Esophagus (tissue), 2 donors: Measurements from ENCODE around the gene PCDHGA11. TPM values are rescaled to one million over a fixed set of nuclear protein-coding genes. Genes with fewer than 3 reads are reported as not detected.
A peak's percentile ranks its signal among the peaks of the same experiment; 100 is the strongest.
"Not testable (repeated sequence)": the region's sequence is repeated elsewhere in the genome, so short reads cannot be mapped to it uniquely, and the experiment has no call there.

Experiments
- H3K27ac ChIP-seq, 2 donors: one replicate each; pipeline ENCODE4 v1.5.1; 2013; ENCODE audit warnings: low read depth in 2 of 2, mild to moderate bottlenecking in 2 of 2, inconsistent platforms in 1 of 2, low read length in 1 of 2, moderate library complexity in 1 of 2
- H3K27me3 ChIP-seq, 2 donors: one replicate each; pipeline ENCODE4 v1.6.1; 2013; ENCODE audit warnings: low read length in 2 of 2, control low read depth in 1 of 2, mild to moderate bottlenecking in 1 of 2; ENCODE audit not compliant: insufficient read depth in 2 of 2, control insufficient read depth in 1 of 2
- H3K36me3 ChIP-seq, 2 donors: one replicate each; pipeline ENCODE4 v1.6.1; 2013; ENCODE audit warnings: low read length in 1 of 2; ENCODE audit not compliant: control insufficient read depth in 2 of 2, insufficient read depth in 2 of 2
- H3K4me1 ChIP-seq, 2 donors: one replicate each; pipeline ENCODE4 v1.6.1; 2013; ENCODE audit warnings: low read length in 1 of 2; ENCODE audit not compliant: control insufficient read depth in 2 of 2, insufficient read depth in 2 of 2
- H3K4me3 ChIP-seq, 2 donors: one replicate each; pipeline ENCODE4 v1.5.1; 2013; ENCODE audit warnings: low read length in 2 of 2, mild to moderate bottlenecking in 2 of 2, low read depth in 1 of 2, moderate library complexity in 1 of 2
- H3K9me3 ChIP-seq, 2 donors: one replicate each; pipeline ENCODE4 v1.6.1; 2013; ENCODE audit warnings: mild to moderate bottlenecking in 2 of 2, low read depth in 1 of 2, low read length in 1 of 2, moderate library complexity in 1 of 2; ENCODE audit not compliant: control insufficient read depth in 2 of 2, insufficient read depth in 1 of 2
- WGBS, 2 donors: extraction: QIAGEN DNeasy Blood & Tissue Kit; methylation state at CpG; one replicate each; pipeline ENCODE4 v1.1.7; 2013; 5-methylcytosine and 5-hydroxymethylcytosine counted together
- polyA plus RNA-seq, 2 donors: library from polyadenylated mRNA; stranded (reverse); fragments of 200-250 nt; gene quantifications; one replicate each; pipeline ENCODE4 v1.2.3, GENCODE V29; 2013
- donor health status: healthy with polysubstance abuse.
- donor health status: Bipolar disorder and iron deficiency.

Gene PCDHGA11
- polyA plus RNA-seq, 2 donors: 0.44 to 0.75 TPM

GRCh38 chr5:141431286-141431685 is 10.4 kb downstream of the PCDHGA11 start:
- H3K4me3 ChIP-seq: peak overlapping the region in 1 of 2 donors; percentile 9
- WGBS, 2 donors: 20 to 24% methylated on average over 37 of the region's 37 CpGs

DNA sequence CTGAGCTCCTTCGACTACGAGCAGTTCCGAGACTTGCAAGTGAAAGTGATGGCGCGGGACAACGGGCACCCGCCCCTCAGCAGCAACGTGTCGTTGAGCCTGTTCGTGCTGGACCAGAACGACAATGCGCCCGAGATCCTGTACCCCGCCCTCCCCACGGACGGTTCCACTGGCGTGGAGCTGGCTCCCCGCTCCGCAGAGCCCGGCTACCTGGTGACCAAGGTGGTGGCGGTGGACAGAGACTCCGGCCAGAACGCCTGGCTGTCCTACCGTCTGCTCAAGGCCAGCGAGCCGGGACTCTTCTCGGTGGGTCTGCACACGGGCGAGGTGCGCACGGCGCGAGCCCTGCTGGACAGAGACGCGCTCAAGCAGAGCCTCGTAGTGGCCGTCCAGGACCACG is 11.5 kb downstream of the PCDHGA11 start:
- not testable (repeated sequence) for H3K27ac ChIP-seq, H3K36me3 ChIP-seq, H3K4me1 ChIP-seq, H3K4me3 ChIP-seq, H3K27me3 ChIP-seq
- WGBS, 2 donors: 35 to 47% methylated on average over 33 to 38 of the region's 38 CpGs
- H3K9me3 ChIP-seq: peaks cover 29 to 35% of the 10 kb centered on the region in 2 donors

More at GRCh38 chr5:141431286-141431685, 10.4 kb downstream of the PCDHGA11 start:
- Histone ChIP-seq H3K27ac (no peak overlapping the region), H3K36me3 (no peaks in the 10 kb centered on the region), H3K9me3 (peaks cover 33 to 41% of the 10 kb centered on the region in 2 donors), H3K4me1 (no peaks in the 10 kb centered on the region), H3K27me3 (peaks cover 0 to 2% of the 10 kb centered on the region in 2 donors)

DNA sequence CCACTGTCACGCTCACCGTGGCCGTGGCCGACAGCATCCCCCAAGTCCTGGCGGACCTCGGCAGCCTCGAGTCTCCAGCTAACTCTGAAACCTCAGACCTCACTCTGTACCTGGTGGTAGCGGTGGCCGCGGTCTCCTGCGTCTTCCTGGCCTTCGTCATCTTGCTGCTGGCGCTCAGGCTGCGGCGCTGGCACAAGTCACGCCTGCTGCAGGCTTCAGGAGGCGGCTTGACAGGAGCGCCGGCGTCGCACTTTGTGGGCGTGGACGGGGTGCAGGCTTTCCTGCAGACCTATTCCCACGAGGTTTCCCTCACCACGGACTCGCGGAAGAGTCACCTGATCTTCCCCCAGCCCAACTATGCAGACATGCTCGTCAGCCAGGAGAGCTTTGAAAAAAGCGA is 11.9 kb downstream of the PCDHGA11 start:
- not testable (repeated sequence) for H3K27me3 ChIP-seq, H3K4me3 ChIP-seq, H3K27ac ChIP-seq, H3K36me3 ChIP-seq, H3K4me1 ChIP-seq
- WGBS, 2 donors: 29 to 30% methylated on average over 22 to 29 of the region's 29 CpGs
- H3K9me3 ChIP-seq: peaks cover 25 to 30% of the 10 kb centered on the region in 2 donors

DNA sequence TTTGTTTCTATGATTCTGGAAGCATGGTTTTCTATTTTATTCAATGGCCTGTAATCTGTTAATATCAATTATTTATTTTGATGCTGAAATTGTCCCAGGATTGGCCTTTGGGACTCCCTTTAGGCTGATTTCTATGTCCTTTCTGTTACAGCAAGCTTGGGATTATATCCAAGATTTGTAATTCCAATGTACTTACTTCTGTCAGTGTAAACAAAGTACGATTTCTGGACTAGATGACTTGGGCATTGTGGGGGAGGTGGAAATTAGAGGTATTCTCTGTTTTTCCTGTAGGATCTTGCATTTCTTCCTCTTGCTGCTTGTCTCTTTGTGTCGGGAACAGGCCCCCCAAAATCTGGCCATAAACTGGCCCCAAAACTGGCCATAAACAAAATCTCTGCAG is 13.2 kb downstream of the PCDHGA11 start:
- Histone ChIP-seq H3K27me3 (peaks cover 0 to 2% of the 10 kb centered on the region in 2 donors), H3K36me3 (no peaks in the 10 kb centered on the region), H3K4me1 (no peaks in the 10 kb centered on the region), H3K9me3 (peaks cover 19 to 24% of the 10 kb centered on the region in 2 donors), H3K4me3 (no peak overlapping the region), H3K27ac (no peak overlapping the region)
- 73 to 76% methylated on average over 2 of the region's 2 CpGs for WGBS, 2 donors

- Histone ChIP-seq H3K4me3 (no peak overlapping the region), H3K27me3 (no peaks in the 10 kb centered on the region), H3K36me3 (no peaks in the 10 kb centered on the region), H3K9me3 (peaks cover 13 to 23% of the 10 kb centered on the region in 2 donors), H3K4me1 (no peaks in the 10 kb centered on the region), H3K27ac (no peak overlapping the region)
- 83 to 89% methylated on average over 2 of the region's 2 CpGs for WGBS, 2 donors
These were observed 16.4 kb downstream of the PCDHGA11 start for GRCh38 chr5:141437221-141437620.

DNA sequence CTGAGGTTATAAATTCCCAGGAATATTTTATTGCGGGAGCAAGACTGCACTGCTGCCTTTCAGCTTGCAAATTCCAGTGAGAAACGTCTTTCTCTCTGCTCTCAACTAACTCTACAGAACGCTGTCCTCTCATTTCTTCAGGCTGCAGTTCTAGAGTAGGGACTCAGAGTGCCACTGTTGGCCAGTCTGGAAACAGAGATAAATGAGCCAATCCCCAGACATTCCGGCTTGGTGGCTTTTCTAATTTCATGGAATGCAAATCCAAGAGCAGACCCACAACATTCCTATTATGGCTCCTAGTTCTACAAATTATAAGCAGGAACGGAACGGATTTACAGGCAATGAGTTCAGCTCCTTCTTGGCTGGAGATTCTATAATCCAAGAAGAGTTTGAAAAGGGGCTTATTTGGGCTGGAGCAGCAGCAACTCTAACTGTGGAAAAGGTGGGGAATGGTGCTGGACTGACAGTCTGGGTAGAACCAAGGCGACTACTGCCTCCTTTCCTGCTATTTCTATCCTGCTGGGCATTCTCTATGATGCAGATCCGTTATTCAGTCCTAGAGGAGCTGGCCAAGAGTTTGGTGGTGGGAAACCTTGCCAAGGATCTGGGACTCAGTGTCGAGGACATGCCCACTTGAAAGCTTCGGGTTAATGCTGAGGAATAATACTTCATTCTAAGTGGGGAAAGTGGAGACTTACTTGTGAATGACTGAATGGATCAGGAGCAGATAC is 18.7 kb downstream of the PCDHGA11 start:
- H3K9me3 ChIP-seq: peaks cover 10 to 16% of the 10 kb centered on the region in 2 donors
- H3K27me3 ChIP-seq: no peaks in the 10 kb centered on the region
- H3K4me3 ChIP-seq: no peak overlapping the region
- 65 to 69% methylated on average over 10 of the region's 10 CpGs for WGBS, 2 donors
- H3K36me3 ChIP-seq: no peaks in the 10 kb centered on the region
- H3K27ac ChIP-seq: no peak overlapping the region
- H3K4me1 ChIP-seq: no peaks in the 10 kb centered on the region

DNA sequence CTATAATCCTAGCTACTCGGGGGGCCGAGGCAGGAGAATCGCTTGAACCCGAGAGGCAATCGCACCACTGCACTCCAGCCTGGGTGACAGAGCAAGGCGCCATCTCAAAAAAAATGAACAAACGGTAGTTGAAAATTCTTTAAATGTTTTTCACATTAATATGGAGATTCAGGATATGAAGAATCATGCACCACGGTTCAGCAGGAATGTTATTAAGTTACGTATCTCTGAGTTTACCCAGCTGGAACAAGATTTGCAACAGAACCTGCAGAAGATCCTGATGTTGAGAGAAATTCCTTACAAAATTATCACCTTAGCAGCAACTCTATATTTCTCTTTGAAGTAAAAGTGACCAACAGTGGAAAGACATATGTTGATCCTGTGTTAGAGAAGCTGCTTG is 19.5 kb downstream of the PCDHGA11 start:
- 93 to 94% methylated on average over 9 of the region's 9 CpGs for WGBS, 2 donors
- no peaks in the 10 kb centered on the region for H3K36me3 ChIP-seq
- H3K9me3 ChIP-seq: peaks cover 10 to 16% of the 10 kb centered on the region in 2 donors
- H3K27me3 ChIP-seq: no peaks in the 10 kb centered on the region
- H3K27ac ChIP-seq: no peak overlapping the region
- no peak overlapping the region for H3K4me3 ChIP-seq
- H3K4me1 ChIP-seq: no peaks in the 10 kb centered on the region

- Histone ChIP-seq H3K36me3 (no peaks in the 10 kb centered on the region), H3K9me3 (peaks cover 10 to 16% of the 10 kb centered on the region in 2 donors), H3K4me1 (no peaks in the 10 kb centered on the region), H3K27ac (no peak overlapping the region), H3K27me3 (no peaks in the 10 kb centered on the region), H3K4me3 (no peak overlapping the region)
- 50 to 54% methylated on average over 50 of the region's 50 CpGs for WGBS, 2 donors
These were observed 20.8 kb downstream of the PCDHGA11 start for GRCh38 chr5:141441571-141442170.

DNA sequence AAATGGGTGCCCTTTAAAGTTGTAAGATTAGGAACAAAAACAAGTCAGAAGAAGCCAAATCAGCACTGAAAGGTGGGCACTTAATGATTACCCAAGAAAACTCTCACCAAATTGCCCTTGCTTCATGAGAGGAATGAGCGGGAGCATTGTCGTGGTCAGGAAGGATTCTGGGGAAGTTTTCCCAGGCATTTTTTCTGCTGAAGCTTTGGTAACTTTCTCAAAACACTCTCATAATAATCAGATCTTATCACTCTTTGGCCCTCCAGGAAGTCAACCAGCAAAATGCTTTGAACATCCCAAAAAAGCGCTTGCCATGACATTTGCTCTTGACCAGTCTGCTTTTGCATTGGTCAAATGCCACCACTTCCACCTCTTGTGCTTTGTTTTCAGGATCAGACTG is 44.5 kb downstream of the PCDHGA11 start:
- WGBS, 2 donors: 96 to 99% methylated on average over 3 of the region's 3 CpGs
- Histone ChIP-seq H3K4me3 (no peak overlapping the region), H3K27ac (no peak overlapping the region), H3K4me1 (no peaks in the 10 kb centered on the region), H3K9me3 (no peaks in the 10 kb centered on the region), H3K27me3 (no peaks in the 10 kb centered on the region), H3K36me3 (no peaks in the 10 kb centered on the region)
